DMS79 (cell line): ENCODE measurements around the gene FAM168A.
A peak's percentile ranks its signal among the peaks of the same experiment; 100 is the strongest.

Experiments used
- DNase-seq: peaks from one replicate; lab custom pipeline; 2025; lab: John Stamatoyannopoulos, UW

Gene FAM168A

GRCh38 chr11:73555615-73556014, 42.3 kb downstream of the FAM168A start:
- DNase-seq, result no peak

DNA sequence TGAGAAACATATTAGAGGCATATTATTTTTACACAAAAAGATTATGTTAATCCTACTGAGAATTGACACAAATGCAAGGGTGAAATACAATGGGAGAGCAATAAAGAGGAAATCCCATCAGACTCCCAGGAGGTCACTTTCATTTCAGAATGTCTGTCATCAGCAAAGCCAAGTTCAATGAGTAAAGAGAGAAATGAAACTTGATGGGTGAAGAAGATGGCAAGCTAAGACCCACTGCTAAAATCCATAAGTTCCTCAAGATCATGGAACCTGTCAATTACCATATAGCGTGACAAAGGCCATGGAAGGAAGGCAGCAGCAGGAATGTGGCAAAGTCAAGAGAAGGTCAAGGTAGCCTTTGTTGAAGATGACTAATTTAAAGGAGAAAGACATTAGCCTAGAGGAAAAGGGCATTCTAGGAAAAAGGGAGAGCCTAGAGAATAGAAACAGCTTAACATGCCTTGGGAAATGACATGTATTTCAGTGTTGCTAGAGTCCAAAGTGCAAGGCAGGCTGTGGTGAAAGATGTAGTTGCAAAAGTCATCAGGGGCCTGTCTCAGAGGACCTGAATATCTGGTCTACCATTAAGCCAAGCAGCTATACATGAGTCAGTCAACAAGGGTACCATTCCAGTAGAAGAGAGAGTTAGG, 43.1 kb downstream of the FAM168A start:
- DNase-seq, result no peak

DNA sequence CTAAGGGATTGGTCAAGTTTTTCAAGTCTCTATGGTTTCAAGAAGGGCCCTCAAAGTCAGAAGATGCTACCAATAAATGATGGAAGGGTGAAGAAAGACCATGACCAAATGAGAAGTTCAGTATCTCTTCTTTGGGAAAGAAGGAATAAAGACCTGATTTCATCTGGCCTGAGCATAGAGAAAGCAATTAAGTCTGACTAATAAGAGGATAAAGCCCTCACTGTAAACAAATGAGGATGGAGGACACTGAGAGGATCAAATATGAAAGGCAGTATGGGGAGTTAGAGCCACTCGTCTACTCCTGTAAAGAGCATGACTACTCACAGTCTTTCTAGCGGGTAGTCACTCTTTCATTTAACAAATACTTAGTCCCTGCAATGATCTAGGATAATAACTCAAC, 44.6 kb downstream of the FAM168A start:
- no peak for DNase-seq

- peak; percentile 5 for DNase-seq
Observed at GRCh38 chr11:73551677-73552076, 46.2 kb downstream of the FAM168A start.

DNA sequence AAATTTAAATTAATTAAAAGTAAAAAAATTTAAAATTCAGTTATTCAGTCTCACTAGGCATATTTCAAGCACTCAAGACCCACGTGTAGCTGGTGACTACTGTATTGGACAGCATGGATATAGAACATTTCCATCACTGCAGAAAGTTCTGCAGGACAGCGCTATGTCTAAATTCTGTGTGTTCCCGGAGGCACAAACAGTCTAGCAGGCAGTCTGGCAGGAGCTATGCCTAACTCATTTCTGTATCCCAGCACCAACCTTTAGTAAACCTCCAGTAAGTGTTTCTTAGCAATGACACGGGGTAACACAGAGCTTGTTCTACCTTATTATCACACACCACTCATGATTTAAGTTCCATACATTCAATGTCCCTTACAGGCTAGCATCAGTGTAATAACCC, 48.5 kb downstream of the FAM168A start:
- no peak for DNase-seq

GRCh38 chr11:73547706-73548595, 50.0 kb downstream of the FAM168A start:
- DNase-seq, result no peak

- no peak for DNase-seq
Observed at GRCh38 chr11:73542175-73542574, 55.7 kb downstream of the FAM168A start.

DNA sequence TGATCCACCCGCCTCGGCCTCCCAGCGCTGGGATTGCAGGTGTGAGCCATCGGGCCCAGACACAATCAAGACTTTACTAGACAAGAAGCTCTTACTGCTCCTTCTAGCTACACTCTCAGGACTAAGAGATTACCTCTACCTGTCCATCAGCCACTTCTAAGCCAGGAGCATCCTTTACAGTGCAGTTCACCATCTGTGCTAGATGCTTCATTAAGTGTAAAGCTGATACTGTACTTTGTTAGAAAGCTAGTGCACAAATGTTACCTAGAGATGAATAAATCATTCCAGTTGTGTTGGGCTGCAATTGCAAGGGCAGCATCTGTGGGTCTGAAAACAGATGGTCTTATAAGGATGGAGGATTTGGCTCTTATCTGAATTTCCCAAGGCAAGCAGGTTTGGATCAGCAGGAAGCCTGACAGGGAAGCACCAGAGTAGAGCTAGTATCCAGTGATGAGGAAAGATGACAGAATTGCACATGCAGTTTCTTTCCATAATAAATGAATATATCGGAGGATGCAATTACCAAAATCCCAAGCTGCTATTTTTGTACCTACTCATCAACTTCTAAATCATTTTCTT, 58.3 kb downstream of the FAM168A start:
- no peak for DNase-seq

DNA sequence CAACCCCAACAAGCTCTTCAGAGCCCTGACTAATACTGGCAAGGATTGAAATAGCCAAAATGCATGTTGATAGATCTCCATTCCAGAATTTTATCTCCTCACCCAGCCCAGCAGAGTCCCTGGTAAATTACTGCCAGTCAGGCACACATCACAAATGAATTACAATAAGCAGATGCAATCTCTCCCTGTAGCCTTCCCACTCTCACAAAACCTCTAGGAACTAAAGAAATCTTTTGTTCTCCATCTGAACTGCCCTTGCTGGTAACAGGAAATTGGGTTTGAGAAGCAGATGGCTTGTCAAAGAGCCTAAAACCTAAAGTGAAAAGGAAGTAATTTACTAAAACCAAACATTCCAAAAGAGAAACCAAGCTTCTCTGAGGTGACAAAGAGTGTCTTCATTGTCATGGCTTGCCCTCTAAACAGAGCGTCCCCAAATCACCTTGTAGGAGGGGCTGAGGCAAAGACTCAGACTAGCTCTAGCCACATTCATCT, 59.5 kb downstream of the FAM168A start:
- DNase-seq, result no peak

GRCh38 chr11:73537969-73538368, 59.9 kb downstream of the FAM168A start:
- no peak for DNase-seq

DNA sequence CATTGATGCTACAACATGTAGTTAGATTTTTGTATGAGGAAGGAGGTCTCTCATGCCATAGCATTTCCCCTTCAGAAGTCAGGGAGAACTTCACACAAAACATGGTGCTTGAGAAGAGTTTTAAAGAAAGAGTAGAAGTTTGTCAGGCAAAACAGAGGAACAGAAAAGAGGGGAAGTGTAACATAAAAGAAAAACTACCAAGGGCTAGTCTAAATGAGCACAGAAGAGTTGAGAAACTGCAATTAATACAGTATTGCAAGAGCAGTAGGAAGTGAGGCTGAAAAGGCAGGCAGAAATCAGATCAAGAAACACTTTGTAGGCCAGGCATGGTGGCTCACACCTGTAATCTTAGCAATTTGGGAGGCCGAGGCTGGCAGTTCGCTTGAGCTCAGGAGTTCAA, 61.0 kb downstream of the FAM168A start:
- DNase-seq, result no peak

DNA sequence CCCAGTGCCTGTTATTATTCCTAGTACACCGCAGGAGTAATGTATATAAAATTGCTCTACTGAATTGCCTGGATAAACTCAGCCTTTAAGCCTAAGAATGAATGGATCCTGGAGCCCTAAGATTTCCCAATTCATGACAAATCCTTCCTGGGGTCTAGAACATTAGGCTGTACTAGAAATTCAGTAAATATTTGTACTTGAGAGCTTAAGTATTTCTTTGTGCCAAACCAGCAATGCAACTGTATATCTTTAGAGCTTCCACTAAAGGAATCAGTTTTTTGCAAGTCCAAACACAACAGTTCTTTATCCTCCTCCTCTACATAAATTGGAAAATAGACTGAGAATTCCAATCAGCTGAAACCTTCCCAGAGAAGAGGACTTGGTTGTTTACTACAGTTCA, 65.6 kb downstream of the FAM168A start:
- DNase-seq, result no peak

DNA sequence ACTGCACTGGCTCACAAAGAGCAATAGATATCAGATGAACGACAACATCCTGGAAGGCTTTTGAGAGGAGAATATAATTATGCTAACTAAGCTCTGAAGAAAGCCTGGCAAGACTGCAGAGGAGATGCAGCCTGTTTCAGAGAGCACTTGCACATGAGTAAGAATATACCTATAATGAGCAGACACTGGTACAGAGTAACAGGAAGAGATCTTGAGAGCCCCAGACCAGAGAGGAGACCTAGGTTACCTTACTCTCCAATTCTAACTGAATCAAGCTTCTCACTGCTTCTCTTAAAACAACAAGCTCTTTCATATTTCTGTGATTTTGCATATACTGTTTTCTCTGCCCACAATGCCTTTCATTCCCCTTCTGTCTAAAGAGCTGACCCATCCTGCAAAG, 66.5 kb downstream of the FAM168A start:
- DNase-seq, result no peak

- DNase-seq, result no peak
Observed at GRCh38 chr11:73530109-73530508, 67.8 kb downstream of the FAM168A start.

DNA sequence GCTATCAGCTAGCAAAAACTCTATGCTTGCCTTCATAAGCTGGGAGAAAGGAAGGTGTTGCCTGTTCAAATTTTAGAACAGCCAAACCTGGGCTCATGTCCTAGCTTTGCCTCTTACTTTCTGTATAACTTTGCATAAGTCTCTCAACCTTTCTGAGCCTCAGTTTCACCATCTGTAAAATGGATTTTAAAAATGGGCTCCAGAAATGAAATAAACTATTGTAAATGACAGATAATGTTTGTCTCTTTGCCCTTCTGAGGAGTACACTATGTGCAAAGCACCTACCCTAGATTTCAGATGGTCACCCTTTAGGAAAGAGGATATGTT, 68.7 kb downstream of the FAM168A start:
- no peak for DNase-seq

GRCh38 chr11:73528483-73529203, 69.3 kb downstream of the FAM168A start:
- DNase-seq, result no peak

DNA sequence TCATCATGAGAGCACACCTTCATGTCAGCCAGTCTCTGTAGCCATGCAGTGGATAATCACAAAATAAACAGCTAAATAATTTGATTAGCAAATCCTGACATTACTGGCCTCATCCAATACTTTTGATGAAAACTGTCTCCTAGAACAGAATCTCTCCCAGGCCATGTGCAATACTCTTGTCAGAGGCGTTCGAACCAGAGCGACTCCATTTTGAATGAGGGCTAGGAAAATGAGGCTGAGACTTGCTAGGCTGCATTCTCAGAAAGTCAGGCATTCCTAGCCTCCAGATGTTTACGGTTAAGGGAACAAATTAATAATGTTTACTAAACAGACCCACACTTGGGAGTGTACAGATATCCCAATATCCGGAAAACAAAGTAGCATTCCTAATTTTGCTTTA, 69.9 kb downstream of the FAM168A start:
- DNase-seq, result no peak

DNA sequence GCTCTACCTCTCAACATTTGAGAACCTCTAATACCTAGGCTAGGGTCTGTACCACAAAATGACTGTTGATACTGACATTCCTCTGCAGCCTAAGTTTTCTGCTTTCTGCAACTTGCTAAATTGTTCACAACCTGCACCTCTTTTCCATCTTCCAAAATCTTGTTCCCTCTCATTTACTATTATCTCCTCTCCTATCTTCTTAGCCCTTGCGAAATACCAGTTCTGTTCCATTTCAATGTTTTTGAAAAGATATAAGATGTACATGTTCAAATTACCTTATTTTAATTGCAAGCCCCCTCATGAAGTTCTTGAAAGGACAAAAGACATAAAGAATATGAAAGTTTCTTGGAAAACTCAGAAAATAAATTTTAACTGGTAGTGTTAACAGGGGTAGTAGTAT, 72.3 kb downstream of the FAM168A start:
- DNase-seq, result no peak

- no peak for DNase-seq
Observed at GRCh38 chr11:73524774-73525173, 73.1 kb downstream of the FAM168A start.

- no peak for DNase-seq
Observed at GRCh38 chr11:73521621-73522020, 76.3 kb downstream of the FAM168A start.

- DNase-seq, result no peak
Observed at GRCh38 chr11:73520353-73521061, 77.4 kb downstream of the FAM168A start.

DNA sequence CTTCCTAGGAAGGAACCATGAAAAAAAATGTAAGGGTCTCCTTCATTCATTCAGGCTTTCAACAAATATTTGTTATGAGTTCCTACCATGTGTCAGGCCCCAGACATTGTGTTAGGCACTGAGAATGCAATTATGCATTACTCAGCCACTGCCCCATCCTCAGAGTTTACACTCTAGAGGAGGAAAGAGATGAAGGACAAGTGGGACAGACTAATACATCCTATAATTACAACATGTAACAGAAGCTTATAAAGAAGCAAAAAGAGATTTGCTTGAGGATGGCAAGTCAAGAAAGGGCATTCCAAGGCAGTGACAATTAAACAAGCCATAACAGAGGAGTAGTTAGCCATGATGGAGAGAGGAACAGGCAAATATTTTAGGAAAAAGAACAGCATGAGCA, 78.6 kb downstream of the FAM168A start:
- no peak for DNase-seq
